Osteoblast (primary cell): ENCODE results near the gene POU2F2. TPM values are rescaled to one million over a fixed set of nuclear protein-coding genes. Genes with fewer than 3 reads are reported as not detected.

Source experiments
- DNase-seq: peaks from one replicate; pipeline ENCODE4 v3.0.0; 2011; ENCODE audit warnings: low spot score, mixed read lengths; ENCODE audit not compliant: insufficient read length; ENCODE audit errors: missing footprints
- H2AFZ ChIP-seq: 2 replicates; pipeline ENCODE4 v1.6.0; 2011; ENCODE audit warnings: mild to moderate bottlenecking, low read length
- H3K27ac ChIP-seq: 2 replicates; pipeline ENCODE4 v1.5.1; 2011; ENCODE audit warnings: mild to moderate bottlenecking, low read depth, low read length, moderate library complexity
- H3K27me3 ChIP-seq: 2 replicates; pipeline ENCODE4 v1.6.0; 2012; ENCODE audit warnings: mild to moderate bottlenecking, control low read depth, inconsistent platforms, low read length, moderate library complexity; ENCODE audit not compliant: insufficient read depth
- H3K36me3 ChIP-seq: 2 replicates; pipeline ENCODE4 v1.5.1; 2011; ENCODE audit warnings: mild to moderate bottlenecking, low read length, control low read depth, moderate library complexity; ENCODE audit not compliant: insufficient read depth
- H3K4me1 ChIP-seq: 2 replicates; pipeline ENCODE4 v1.5.1; 2011; ENCODE audit warnings: mild to moderate bottlenecking, low read length, control low read depth, moderate library complexity; ENCODE audit not compliant: insufficient read depth
- H3K4me2 ChIP-seq: 2 replicates; pipeline ENCODE4 v1.6.0; 2011; ENCODE audit warnings: mild to moderate bottlenecking, low read length; ENCODE audit not compliant: insufficient read depth
- H3K4me3 ChIP-seq: fragments of 200-600 bp; sonication (generic); 3 replicates; pipeline ENCODE4 v1.5.1; 2012; ENCODE audit warnings: mild to moderate bottlenecking, low read length, inconsistent platforms; ENCODE audit not compliant: insufficient read depth
- H3K79me2 ChIP-seq: 2 replicates; pipeline ENCODE4 v1.6.0; 2012; ENCODE audit warnings: mild to moderate bottlenecking, low read length, control low read depth, inconsistent platforms; ENCODE audit not compliant: insufficient read depth
- H3K9me3 ChIP-seq: 2 replicates; pipeline ENCODE4 v1.5.1; 2011; ENCODE audit warnings: low read depth, low read length, control low read depth
- H4K20me1 ChIP-seq: 2 replicates; pipeline ENCODE4 v1.6.0; 2012; ENCODE audit warnings: mild to moderate bottlenecking, low read length, control low read depth; ENCODE audit not compliant: insufficient read depth
- total RNA-seq: library from RNA; depleted of rRNA; stranded (reverse); fragments of >200 nt; gene quantifications from 2 replicates; pipeline ENCODE4 v1.2.3, GENCODE V29; 2012
- TF ChIP-seq, protein P1 (sequence below): IDR thresholded peaks from 2 replicates; pipeline ENCODE4 v1.5.1; 2011; ENCODE audit warnings: mild to moderate bottlenecking, low read depth, low read length, moderate library complexity; ENCODE audit errors: extremely low read depth

POU2F2 gene
- under 0.01 and 0.88 TPM in 2 replicates for total RNA-seq

DNA sequence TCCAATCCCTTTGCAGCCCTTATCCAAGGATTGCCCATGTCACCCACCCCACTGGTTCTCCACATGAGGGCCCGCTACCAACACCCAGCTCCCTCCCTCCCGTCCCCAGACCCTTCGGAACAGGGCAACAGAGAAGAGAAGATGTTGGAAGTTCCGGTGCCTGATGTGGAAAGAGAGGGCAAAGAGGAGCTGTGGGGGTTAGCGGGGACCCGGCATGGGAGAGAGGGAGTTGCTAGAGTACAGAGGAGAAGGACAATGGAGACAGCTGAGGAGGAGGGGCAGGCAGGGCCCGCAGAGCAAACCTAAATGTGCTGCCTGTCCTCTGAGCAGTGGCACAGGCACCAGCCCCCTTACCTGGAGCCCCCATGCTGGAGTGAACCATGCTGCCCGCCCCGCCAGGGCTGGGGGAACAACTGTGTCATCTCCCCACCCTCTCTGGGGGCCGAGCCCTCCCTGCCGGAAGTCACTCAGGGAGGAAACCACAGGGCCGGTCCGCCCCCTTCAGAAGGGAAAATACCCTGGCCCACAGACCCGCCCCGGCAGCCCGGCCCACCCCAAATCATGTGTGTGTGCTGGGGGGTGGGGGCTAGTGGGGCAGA is at the start of gene POU2F2:
TSS of gene POU2F2 (minus strand) at position 417 of the 599 bp plus-strand sequence. CDS start at position 382, 35 bp downstream.
- Histone ChIP-seq H3K27ac (no peak within 1 kb of the TSS), H4K20me1 (no peaks in the 10 kb centered on the region), H3K36me3 (no peaks in the 10 kb centered on the region), H3K4me1 (peaks cover 19% of the 10 kb centered on the region), H3K4me3 (peak within 1 kb of the TSS; percentile 65), H3K27me3 (peaks cover 6% of the 10 kb centered on the region), H3K79me2 (peaks cover 3% of the 10 kb centered on the region), H2AFZ (peak within 1 kb of the TSS; percentile 85), H3K9me3 (no peaks in the 10 kb centered on the region), H3K4me2 (peak within 1 kb of the TSS; percentile 86)
- TF ChIP-seq, protein P1, sequence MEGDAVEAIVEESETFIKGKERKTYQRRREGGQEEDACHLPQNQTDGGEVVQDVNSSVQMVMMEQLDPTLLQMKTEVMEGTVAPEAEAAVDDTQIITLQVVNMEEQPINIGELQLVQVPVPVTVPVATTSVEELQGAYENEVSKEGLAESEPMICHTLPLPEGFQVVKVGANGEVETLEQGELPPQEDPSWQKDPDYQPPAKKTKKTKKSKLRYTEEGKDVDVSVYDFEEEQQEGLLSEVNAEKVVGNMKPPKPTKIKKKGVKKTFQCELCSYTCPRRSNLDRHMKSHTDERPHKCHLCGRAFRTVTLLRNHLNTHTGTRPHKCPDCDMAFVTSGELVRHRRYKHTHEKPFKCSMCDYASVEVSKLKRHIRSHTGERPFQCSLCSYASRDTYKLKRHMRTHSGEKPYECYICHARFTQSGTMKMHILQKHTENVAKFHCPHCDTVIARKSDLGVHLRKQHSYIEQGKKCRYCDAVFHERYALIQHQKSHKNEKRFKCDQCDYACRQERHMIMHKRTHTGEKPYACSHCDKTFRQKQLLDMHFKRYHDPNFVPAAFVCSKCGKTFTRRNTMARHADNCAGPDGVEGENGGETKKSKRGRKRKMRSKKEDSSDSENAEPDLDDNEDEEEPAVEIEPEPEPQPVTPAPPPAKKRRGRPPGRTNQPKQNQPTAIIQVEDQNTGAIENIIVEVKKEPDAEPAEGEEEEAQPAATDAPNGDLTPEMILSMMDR: no peak
- DNase-seq: peak; percentile 87

DNA sequence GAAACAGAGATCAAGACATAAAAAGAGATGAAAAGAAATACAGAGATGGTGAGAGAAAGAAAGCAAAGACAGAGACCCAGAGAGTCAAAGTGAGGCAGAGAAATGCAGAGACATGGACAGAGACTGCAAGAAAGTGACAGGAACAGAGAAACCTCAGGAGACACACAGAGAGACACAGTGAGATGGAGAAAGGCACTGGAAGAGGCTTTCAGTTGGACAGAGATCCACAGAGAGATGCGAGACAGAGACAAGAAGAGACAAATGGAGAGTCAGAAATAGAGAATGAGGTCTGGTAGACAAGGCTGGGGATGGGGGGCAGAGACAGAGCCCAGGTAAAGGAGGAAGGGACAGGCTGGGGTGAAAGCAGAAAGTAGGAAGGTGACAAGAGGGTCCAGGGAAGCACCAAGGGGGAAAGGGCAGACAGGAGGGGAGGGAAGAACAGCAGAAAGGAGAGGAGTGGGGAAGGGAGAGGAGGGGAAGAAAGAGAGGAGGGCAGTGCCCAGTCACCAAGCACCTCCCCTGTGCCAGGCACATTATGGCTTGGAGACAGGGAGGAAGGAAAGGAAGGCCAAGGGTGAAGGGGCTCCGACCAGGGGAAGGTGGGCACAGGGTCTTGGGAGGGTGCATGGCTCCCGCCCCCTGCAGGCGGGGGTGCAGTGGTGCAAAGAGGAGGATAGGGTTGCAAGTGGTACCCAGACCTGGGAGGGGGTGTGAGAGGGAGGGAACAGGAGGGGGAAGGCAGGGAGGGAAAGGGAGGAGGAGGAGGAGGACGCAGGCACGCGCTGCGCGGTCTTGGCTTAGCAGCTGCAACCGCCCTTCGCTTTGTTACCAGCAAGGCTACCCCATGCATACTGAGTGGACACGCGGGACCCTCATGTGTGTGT is 46.8 kb upstream of the POU2F2 start:
- Histone ChIP-seq H4K20me1 (no peaks in the 10 kb centered on the region), H3K9me3 (no peaks in the 10 kb centered on the region), H3K4me2 (no peak overlapping the region), H3K79me2 (no peaks in the 10 kb centered on the region), H3K27ac (no peak overlapping the region), H3K4me1 (peaks cover 7% of the 10 kb centered on the region), H3K4me3 (no peak overlapping the region), H3K27me3 (peaks cover 71% of the 10 kb centered on the region), H3K36me3 (no peaks in the 10 kb centered on the region), H2AFZ (no peak overlapping the region)
- no peak for DNase-seq
- TF ChIP-seq, protein P1: peak; percentile 26

DNA sequence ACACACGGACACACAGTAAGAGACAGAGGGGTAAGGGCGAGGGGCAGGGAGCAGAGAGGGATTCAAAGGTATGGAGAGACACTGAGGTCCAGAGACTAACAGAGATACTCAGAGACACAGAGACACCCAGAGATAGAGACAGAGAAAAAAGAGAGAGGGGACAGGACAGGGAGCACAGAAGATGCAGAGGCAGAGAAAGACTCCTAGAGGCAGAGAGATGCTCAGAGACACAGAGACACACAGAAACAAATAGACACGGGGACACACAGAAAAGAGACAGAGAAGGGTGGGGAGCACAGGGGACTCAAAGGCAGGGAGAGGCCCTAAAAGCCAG is 45.4 kb upstream of the POU2F2 start:
- no peaks in the 10 kb centered on the region for H4K20me1 ChIP-seq
- H3K9me3 ChIP-seq: no peaks in the 10 kb centered on the region
- no peak overlapping the region for H2AFZ ChIP-seq
- no peaks in the 10 kb centered on the region for H3K79me2 ChIP-seq
- no peaks in the 10 kb centered on the region for H3K36me3 ChIP-seq
- DNase-seq: no peak
- TF ChIP-seq, protein P1: no peak
- no peak overlapping the region for H3K4me3 ChIP-seq
- no peak overlapping the region for H3K27ac ChIP-seq
- H3K4me1 ChIP-seq: peaks cover 6% of the 10 kb centered on the region
- peak overlapping the region; percentile 45 for H3K4me2 ChIP-seq
- peaks cover 69% of the 10 kb centered on the region for H3K27me3 ChIP-seq

DNA sequence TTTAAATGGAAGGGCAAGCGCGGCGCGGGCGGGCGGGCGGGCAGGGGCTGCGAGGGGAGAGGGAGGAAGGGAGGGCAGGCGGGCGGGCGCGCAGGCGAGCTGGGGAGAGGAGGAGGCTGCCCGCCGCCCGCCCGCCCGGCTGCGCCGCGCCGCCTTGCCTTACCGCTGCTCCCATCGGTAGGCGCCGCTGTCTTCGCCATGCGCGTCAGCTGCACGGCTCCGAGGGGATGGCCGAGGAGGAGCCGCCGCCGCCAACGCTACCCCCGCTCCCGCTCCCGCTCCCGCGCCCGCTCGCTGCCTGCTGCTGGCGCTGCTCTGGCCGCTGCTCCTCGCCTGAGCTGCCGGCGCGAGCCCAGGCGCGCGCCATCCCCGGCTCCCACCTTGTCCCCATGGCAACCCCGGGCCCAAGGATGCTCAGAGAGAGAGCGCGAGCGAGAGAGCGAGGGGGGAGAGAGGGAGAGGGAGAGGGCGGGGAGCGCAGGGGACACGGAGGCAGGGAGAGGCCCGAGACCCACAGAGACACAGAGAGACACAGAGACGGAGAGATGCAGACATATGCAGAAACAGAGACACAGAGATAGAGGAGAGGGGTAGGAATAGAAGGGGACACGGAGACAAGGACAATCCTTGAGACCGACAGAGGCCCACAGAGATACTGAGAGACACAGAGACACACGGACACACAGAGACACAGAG is 44.9 kb upstream of the POU2F2 start:
- peak overlapping the region; percentile 52 for H3K4me3 ChIP-seq
- no peaks in the 10 kb centered on the region for H3K79me2 ChIP-seq
- peak overlapping the region; percentile 85 for H3K4me2 ChIP-seq
- H3K36me3 ChIP-seq: no peaks in the 10 kb centered on the region
- H3K4me1 ChIP-seq: peaks cover 6% of the 10 kb centered on the region
- DNase-seq: peak; percentile 97
- no peak overlapping the region for H2AFZ ChIP-seq
- H3K27ac ChIP-seq: no peak overlapping the region
- peaks cover 66% of the 10 kb centered on the region for H3K27me3 ChIP-seq
- H3K9me3 ChIP-seq: no peaks in the 10 kb centered on the region
- TF ChIP-seq, protein P1: no peak
- H4K20me1 ChIP-seq: no peaks in the 10 kb centered on the region
